HepG2 (cell line): ENCODE data around the gene KIF13A. TPM values are rescaled to one million over a fixed set of nuclear protein-coding genes. Genes with fewer than 3 reads are reported as not detected.

Experiments
- ATAC-seq: fragments of 200-7000 bp; cut with Tn5 transposase; 3 replicates; pipeline ENCODE4 v1.9.1; 2020; ENCODE audit warnings: mild to moderate bottlenecking, moderate library complexity
- BruUV-seq: library from RNA; stranded (reverse); fragments of 400-500 nt; replicated peaks from 2 replicates; lab custom pipeline; 2021; lab: Mats Ljungman, UMichigan
- CTCF ChIA-PET: fragments of 300-600 bp; formaldehyde crosslinking; extraction: SDS; loops from one replicate; lab custom pipeline; 2021; ENCODE audit warnings: low total read pairs, inconsistent platforms, low intra/inter-chr PET ratio; lab: Yijun Ruan, JAX
- POLR2A ChIA-PET: fragments of 350-600 bp; sonication (Branson Sonifier 250); formaldehyde crosslinking; loops from one replicate; lab custom pipeline; 2020; ENCODE audit warnings: antibody characterized with exemption, inconsistent platforms; lab: Yijun Ruan, JAX
- DNase-seq: peaks from one replicate; pipeline ENCODE4 v3.0.0-alpha.2; 2015; ENCODE audit warnings: low spot score
- FAIRE-seq: peaks from 3 replicates; lab custom pipeline; 2011; peaks lifted over from hg19 to GRCh38; lab: Jason Lieb, UNC
- H2AFZ ChIP-seq: one replicate; pipeline ENCODE4 v1.6.1; 2011; ENCODE audit warnings: low read length, inconsistent platforms
- H3K27ac ChIP-seq: fragments of 300-600 bp; 3 replicates; pipeline ENCODE4 v1.8.0; 2011; ENCODE audit warnings: mixed run types, mild to moderate bottlenecking, mixed read lengths, low read length, inconsistent platforms; ENCODE audit not compliant: insufficient read depth; ENCODE audit errors: extremely low read length
- H3K27me3 ChIP-seq, 2 experiments: fragments of 200-600 bp in 1 of 2; 2 replicates in 1 of 2; 3 replicates in 1 of 2; pipeline versions ENCODE4 v1.6.0 to v1.8.0; 2011; ENCODE audit warnings: low read length in 2 of 2, mild to moderate bottlenecking in 2 of 2, moderate library complexity in 2 of 2, inconsistent platforms in 1 of 2; ENCODE audit not compliant: insufficient read depth in 2 of 2, control insufficient read depth in 1 of 2
- H3K36me3 ChIP-seq, 2 experiments: fragments of 200-600 bp in 1 of 2; replicated peaks in 1 of 2; 2 replicates in 1 of 2; 3 replicates in 1 of 2; pipeline versions ENCODE4 v1.5.1 to v1.8.0; 2011; ENCODE audit warnings: low read length in 2 of 2, inconsistent platforms in 1 of 2; ENCODE audit not compliant: insufficient read depth in 2 of 2, control insufficient read depth in 1 of 2
- H3K4me1 ChIP-seq: 2 replicates; pipeline ENCODE4 v1.5.1; 2012; ENCODE audit warnings: low read length, inconsistent platforms; ENCODE audit not compliant: insufficient read depth
- H3K4me2 ChIP-seq: 2 replicates; pipeline ENCODE4 v1.6.0; 2011; ENCODE audit warnings: low read depth, low read length, inconsistent platforms
- H3K4me3 ChIP-seq, 3 experiments: fragments of 200-600 bp in 1 of 3; sonication (generic), shearing (Covaris generic) in 1 of 3; replicated peaks in 1 of 3; 2 replicates each; pipeline ENCODE4 v1.5.1; 2011 to 2016; ENCODE audit warnings: low read length in 3 of 3, inconsistent platforms in 2 of 3, low read depth in 2 of 3, mild to moderate bottlenecking in 2 of 3, control low read depth in 1 of 3, mixed read lengths in 1 of 3; ENCODE audit not compliant: insufficient read depth in 1 of 3
- H3K79me2 ChIP-seq: one replicate; pipeline ENCODE4 v1.6.1; 2011; ENCODE audit warnings: low read length, inconsistent platforms; ENCODE audit not compliant: insufficient read depth
- H3K9ac ChIP-seq: 2 replicates; pipeline ENCODE4 v1.6.0; 2011; ENCODE audit warnings: mild to moderate bottlenecking, low read depth, low read length, inconsistent platforms; ENCODE audit not compliant: insufficient read depth
- H3K9me3 ChIP-seq: 2 replicates; pipeline ENCODE4 v1.5.1; 2012; ENCODE audit warnings: mild to moderate bottlenecking, low read length
- H4K20me1 ChIP-seq: 2 replicates; pipeline ENCODE4 v1.6.0; 2011; ENCODE audit warnings: inconsistent platforms, mild to moderate bottlenecking, low read length, moderate library complexity; ENCODE audit not compliant: insufficient read depth
- ASH2L ChIP-seq: fragments of 300-600, 200-600 bp; sonication (generic); IDR thresholded peaks from 2 replicates; pipeline ENCODE4 v1.7.0; 2017; ENCODE audit warnings: low read depth, mild to moderate bottlenecking, moderate library complexity, mixed read lengths, low read length; ENCODE audit not compliant: insufficient read length
- DRAP1 ChIP-seq: IDR thresholded peaks from 2 replicates; pipeline ENCODE4 v1.6.1; 2016; ENCODE audit warnings: missing genetic modification reagents, missing compliant biosample characterization
- GATA4 ChIP-seq: sonication (generic); IDR thresholded peaks from 2 replicates; pipeline ENCODE4 v1.6.1; 2016; ENCODE audit warnings: antibody characterized with exemption, low read depth, borderline replicate concordance
- IKZF4 ChIP-seq: sonication (generic); formaldehyde crosslinking; IDR thresholded peaks from 2 replicates; pipeline ENCODE4 v1.5.1; 2020; ENCODE audit warnings: borderline replicate concordance, mild to moderate bottlenecking, low read depth, missing genetic modification reagents; ENCODE audit errors: not compliant biosample characterization
- MLXIP ChIP-seq: sonication (generic); formaldehyde crosslinking; IDR thresholded peaks from 2 replicates; pipeline ENCODE4 v1.9.0; 2021; ENCODE audit warnings: missing genetic modification reagents, borderline replicate concordance
- SUZ12 ChIP-seq: fragments of 150-350 bp; IDR thresholded peaks from 2 replicates; pipeline ENCODE4 v1.6.1; 2014; ENCODE audit warnings: low read depth, low read length
- ZNF121 ChIP-seq: sonication (generic); formaldehyde crosslinking; IDR thresholded peaks from 2 replicates; pipeline ENCODE4 v1.5.0; 2020; ENCODE audit warnings: mild to moderate bottlenecking, missing genetic modification reagents
- ZNF567 ChIP-seq: sonication (generic); formaldehyde crosslinking; IDR thresholded peaks from 2 replicates; pipeline ENCODE4 v1.8.1; 2023; ENCODE audit warnings: mild to moderate bottlenecking, missing genetic modification reagents, borderline replicate concordance
- ZNF704 ChIP-seq: sonication (generic); formaldehyde crosslinking; IDR thresholded peaks from 2 replicates; pipeline ENCODE4 v1.8.1; 2023; ENCODE audit warnings: mild to moderate bottlenecking, inconsistent platforms, moderate library complexity, missing genetic modification reagents, borderline replicate concordance
- WGBS: methylation state at CpG from one replicate; pipeline ENCODE4 v1.1.6; 2017; ENCODE audit warnings: low lambda C conversion rate; 5-methylcytosine and 5-hydroxymethylcytosine counted together
- in situ Hi-C: cut with HindIII; loops from 2 replicates; pipeline ENCODE4 v1.10.0; 2017; ENCODE audit warnings: low pct_unique_long_range_greater_than_20kb; ENCODE audit not compliant: extremely low pct_ligation_motif_present
- intact Hi-C: fragments of 100-400 bp; cut with micrococcal nuclease; formaldehyde crosslinking; loops from one replicate; pipeline ENCODE4 v1.10.0; 2022; ENCODE audit not compliant: unreplicated experiment
- polyA plus RNA-seq, 8 experiments: library from polyadenylated mRNA; depleted of rRNA in 3 of 8; stranded (reverse) in 7 of 8; unstranded in 1 of 8; fragments of >200 nt; fragmentation: Illumina TruSeq in 4 of 8; extraction: Trizol in 4 of 8; gene quantifications; 2 replicates each; pipeline versions ENCODE4 v1.2.1 to v1.2.3, GENCODE V29; 2011 to 2016; ENCODE audit warnings: low read depth in 4 of 8, missing spikeins in 1 of 8, mixed read lengths in 1 of 8; ENCODE audit not compliant: insufficient read depth in 1 of 8
- total RNA-seq, 5 experiments: library from RNA; depleted of rRNA; stranded (reverse); fragments of >200 nt; fragmentation: Illumina TruSeq; extraction: Trizol; gene quantifications; 2 replicates each; pipeline ENCODE4 v1.2.3, GENCODE V29; 2016; ENCODE audit warnings: low read depth in 1 of 5

The KIF13A gene
- total and polyA plus RNA-seq, 2 of the 13 experiments (the other 11 are each of a cell fraction or from before 2014, with no cell fraction given), result 21.1 to 37.2 TPM

GRCh38 chr6:17879184-17879583, 108.3 kb downstream of the KIF13A start (continued):
- TF ChIP-seq DRAP1 (CRISPR knock-in tag) (no peak), IKZF4 (CRISPR knock-in tag) (no peak)

GRCh38 chr6:17878734-17879133, 108.7 kb downstream of the KIF13A start:
- Histone ChIP-seq H3K4me3 (no peak overlapping the region), H3K9me3 (no peaks in the 10 kb centered on the region), H3K79me2 (no peaks in the 10 kb centered on the region), H2AFZ (no peak overlapping the region), H3K4me1 (peaks cover 41% of the 10 kb centered on the region), H3K4me2 (no peak overlapping the region), H3K27me3 (no peaks in the 10 kb centered on the region), H3K36me3 (no peaks in the 10 kb centered on the region), H3K27ac (no peak overlapping the region), H4K20me1 (no peaks in the 10 kb centered on the region), H3K9ac (no peak overlapping the region)
- DNase-seq (peak; percentile 18), FAIRE-seq (no peak), ATAC-seq (peak; percentile 50)
- WGBS, result 46% methylated on average over 1 of the region's 1 CpG
- ChIA-PET CTCF (no interaction called here), POLR2A (no interaction called here)
- in situ Hi-C loops, result no loop called here
- TF ChIP-seq ASH2L, result no peak
- no peak for TF ChIP-seq MLXIP (CRISPR knock-in tag)
- TF ChIP-seq ZNF704 (CRISPR knock-in tag), result no peak
- no peak for TF ChIP-seq ZNF121 (CRISPR knock-in tag)
- no peak for TF ChIP-seq GATA4
- no peak for TF ChIP-seq SUZ12
- no peak for TF ChIP-seq ZNF567
- no TSS peak for BruUV-seq
- intact Hi-C loops, result loop anchor here (5.0 kb wide), 1 partner anchor 109 kb away; the partner anchor contains the start of gene KIF13A
